HG02938 (cell line): ENCODE measurements around the gene UBE3D.
A peak's percentile ranks its signal among the peaks of the same experiment; 100 is the strongest.

Source experiments
- ATAC-seq: cut with Tn5 transposase; IDR thresholded peaks from one replicate; pipeline ENCODE4 v1.9.1; 2021; ENCODE audit warnings: mild to moderate bottlenecking, moderate library complexity; ENCODE audit not compliant: unreplicated experiment

UBE3D gene, protein sequence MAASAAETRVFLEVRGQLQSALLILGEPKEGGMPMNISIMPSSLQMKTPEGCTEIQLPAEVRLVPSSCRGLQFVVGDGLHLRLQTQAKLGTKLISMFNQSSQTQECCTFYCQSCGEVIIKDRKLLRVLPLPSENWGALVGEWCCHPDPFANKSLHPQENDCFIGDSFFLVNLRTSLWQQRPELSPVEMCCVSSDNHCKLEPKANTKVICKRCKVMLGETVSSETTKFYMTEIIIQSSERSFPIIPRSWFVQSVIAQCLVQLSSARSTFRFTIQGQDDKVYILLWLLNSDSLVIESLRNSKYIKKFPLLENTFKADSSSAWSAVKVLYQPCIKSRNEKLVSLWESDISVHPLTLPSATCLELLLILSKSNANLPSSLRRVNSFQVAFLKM

DNA sequence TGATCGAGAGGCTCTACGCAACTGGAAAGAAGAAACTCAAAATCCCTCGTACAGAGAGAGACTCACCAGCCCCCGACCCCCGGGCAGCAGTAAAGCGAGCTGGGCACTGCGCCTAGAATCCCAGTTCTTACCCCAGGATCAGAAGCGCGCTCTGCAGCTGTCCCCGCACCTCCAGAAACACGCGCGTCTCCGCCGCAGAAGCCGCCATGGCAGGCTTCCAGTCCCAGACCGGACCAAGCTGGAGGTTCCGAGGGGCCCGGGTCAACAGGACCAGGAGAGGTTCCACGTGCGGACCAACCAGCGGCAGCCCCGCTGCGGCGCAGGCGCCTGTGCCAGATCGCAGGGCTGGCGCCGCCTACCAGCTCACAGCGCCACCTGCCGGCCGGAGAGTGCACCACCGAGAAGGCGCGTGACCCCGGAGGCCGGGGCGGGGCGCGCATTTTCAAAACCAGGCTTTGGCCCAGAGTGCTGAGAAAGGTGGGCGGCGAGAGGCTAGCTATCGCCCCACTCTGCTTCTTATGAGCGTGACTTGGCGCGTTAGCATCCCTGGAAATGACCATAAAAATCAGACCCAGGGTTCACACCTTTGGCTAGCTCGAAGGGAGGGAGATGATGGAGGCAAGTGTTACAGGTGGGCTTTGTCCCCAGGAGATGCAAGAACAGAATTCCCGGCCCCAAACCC lies at the start of gene UBE3D:
UBE3D (minus strand) TSS at position 331 of the 682 bp plus-strand sequence; CDS start at position 208, 123 bp downstream.
- ATAC-seq: peak; percentile 45

DNA sequence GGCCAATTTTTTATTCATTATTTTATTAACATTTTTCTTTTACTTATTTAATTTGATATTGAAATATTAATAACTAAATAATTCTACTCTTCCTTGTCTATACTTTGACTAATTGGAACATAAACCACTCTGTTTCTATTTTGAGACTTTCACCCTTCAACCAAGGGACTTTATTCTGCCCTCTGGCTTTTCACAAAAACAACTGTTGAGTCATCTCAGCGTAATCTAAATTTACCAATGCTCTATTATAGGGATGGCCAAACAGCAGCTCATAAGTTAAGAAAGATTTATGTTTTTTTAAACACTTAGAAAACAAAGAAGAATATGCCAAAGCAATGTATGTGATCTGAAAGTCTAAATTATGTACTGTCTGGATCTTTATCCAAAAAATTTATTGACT lies 48.5 kb upstream of the UBE3D start:
- ATAC-seq: no peak

DNA sequence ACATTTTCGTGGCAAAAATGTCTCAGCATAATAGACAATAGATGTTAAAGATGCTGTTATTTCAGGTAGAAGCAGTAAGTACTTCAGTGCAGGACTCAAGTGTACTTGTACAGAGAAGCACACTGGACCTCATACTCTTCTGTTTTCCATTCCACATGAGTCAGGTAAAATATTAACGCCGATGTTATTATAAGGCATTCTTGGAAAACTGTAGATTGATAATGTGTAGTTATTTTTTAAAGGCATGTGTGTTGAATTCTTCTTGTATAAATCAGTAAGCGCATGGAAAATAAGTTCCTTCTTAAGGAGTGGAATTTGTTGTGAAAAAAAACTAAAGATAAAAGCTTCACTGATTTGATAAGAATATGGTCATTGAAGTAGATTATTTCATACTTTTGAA lies 47.6 kb upstream of the UBE3D start:
- ATAC-seq: no peak

DNA sequence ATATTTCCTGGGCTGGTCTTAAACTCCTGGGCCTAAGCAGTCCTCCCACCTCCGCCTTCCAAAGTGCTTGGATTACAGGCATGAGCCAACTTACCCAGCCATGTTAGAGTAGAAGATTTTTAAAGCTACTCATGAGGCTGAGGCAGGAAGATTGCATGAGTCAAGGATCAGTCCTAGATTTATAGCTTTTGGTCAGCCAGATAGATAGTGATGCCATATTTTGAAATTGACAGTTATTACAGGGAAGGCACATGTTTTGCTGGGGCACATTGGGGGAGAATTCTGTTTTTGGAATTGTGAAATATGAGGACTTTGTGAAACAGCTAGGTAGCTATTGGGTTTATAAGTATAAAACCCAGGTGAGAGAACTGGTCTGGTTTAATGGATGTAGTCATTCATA lies 42.7 kb upstream of the UBE3D start:
- no peak for ATAC-seq

DNA sequence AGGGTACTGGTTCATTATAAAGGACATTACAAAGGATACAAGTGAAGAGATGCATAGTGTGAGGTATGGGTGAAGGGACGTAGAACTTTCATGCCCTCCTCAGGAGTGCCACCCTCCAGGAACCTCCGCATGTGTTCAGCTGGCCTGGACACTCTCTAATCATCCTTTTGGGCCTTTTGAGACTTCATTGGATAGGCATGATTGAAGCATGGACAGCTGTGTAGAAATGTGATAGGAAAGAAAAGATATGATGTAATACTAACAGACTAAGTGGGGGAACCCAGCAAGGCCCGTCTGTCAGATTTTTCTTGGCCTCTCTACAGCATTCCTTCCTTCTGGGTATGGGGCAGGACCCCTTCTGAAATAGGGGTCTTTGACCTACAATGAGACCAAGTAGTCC lies 32.9 kb upstream of the UBE3D start:
- no peak for ATAC-seq

DNA sequence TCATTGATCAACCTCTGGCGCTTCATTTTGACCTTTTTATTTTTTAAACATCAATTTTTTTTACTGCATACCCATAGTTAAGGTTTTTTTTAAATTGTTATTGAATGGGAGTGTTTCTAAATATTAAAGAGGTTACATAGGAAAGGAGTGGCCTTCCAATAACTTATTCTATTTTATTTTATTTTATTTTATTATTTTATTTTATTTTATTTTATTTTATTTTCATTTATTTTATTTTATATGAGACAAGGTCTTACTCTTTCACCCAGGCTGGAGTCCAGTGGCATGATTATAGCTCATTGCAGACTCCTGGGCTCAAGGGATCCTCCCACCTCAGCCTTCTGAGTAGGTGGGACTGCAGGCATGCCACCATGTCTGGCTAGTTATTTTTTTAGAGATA lies 32.0 kb upstream of the UBE3D start:
- no peak for ATAC-seq

DNA sequence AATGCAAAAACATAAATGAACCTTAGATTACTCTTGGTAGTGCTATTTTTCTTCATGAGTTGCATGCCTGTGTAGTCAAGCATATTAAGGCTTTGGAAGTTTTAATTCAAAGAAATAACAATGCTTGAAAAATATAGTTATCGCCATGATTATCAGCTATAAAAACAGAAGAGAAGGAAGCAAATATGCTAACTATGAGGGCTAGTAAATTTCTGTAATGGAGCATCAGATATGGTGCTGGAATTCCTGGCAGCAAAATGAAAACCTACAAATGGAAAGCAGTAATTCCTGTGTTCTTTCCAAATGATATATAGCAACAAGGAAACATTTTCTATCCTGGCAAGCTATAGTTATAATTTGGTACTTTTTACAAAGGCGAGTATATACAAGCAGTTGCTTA lies 31.6 kb upstream of the UBE3D start:
- no peak for ATAC-seq

DNA sequence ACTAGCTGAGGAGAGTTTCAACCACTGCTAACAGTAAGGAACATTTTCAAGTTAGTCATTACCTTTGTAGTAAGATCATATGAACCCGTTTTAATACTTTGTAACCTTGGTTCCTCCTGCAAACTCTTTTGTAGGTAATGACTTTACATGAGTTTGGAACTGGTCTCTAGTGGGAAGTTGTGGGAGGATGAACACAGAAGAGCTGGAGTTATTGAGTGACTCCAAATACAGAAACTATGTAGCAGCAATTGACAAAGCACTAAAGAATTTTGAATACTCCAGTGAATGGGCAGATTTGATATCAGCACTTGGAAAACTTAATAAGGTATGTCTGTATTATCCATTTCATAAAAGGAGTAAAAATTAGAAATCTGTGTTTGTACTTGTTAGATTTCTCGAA lies 31.1 kb upstream of the UBE3D start:
- ATAC-seq: no peak

DNA sequence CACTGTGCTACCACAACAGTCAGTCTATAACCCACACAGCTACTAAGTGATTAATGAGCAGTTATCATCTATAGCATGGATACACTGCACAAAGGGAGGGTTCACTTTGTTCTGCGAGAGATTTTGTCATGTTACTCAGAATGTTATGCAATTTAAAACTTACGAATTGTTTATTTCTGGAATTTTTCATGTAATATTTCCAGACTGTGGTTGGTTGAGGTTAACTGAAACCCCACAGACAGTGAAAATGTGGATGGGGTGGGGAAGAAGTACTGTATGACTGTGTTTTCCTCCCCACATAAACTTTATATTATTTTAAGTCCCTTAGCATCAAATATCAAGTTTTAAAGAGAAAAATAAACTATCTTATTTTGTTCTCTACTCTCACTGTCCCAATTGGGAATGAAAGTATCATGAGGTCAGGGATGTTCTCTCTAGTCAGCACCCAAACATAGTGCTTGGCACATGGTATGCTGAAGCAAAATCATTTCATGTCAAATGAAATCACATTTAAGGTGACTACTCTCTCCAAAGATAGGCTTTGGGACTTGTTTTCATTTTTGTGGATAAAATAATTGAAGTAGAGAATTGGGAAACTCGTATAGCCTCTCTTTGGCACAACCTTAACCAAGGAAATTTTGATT lies 27.2 kb upstream of the UBE3D start:
- ATAC-seq: no peak

DNA sequence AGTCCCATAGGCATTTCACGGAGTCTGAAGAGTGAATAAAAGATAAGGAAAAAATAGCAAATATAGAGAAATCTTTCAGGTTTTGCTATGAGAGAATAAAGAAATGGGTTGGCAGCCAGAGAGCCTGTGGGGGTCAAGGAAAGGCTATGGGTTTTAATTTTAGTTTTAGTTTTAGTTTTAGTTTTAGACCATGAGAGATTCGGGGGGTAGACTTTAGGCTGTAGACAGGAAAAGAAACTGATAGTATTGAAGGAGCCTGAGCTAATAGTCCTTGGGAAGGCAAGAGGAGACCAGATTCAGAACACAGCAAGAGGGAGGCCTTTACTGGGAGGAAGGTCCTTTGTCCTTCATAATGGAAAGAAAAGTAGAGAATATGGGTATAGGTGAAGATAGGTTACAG lies 21.1 kb upstream of the UBE3D start:
- peak; percentile 100 for ATAC-seq

DNA sequence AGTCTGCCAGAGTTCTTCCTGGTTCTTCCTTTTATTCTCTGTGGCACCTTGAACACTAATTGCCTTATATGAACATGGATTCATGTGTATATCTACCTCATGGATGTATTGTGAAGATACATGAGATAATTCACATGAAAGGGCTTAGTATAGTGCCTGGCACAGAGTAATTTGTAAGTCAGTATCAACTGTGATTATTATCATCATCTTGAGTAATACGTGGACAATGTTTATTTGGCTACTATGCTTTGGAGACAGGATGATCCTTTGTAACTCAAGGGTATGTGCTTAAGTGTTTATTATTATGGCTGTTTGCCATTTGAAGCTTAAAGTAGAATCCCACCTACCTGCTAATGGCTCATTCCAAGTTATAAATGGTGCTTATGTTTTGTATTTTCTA lies 17.8 kb upstream of the UBE3D start:
- ATAC-seq: no peak

DNA sequence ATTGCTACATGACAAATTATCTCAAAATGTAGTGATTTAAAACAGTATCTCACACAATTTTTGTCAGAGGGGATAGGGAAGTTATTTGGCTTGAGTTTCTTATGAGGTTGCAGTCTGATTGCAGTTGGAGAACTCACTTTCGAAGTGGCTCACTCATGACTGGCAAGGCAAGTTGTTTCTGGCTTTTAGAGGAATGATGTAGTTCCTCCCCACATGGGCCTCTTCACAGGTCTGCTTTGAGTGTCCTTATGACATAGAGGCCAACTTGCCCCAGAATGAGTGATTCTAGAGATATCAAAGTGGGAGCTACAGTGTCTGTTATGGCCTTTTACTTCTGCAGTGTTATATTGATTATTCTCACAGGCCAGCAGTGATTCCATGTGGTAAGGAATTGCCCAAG lies 8.0 kb upstream of the UBE3D start:
- ATAC-seq: no peak

DNA sequence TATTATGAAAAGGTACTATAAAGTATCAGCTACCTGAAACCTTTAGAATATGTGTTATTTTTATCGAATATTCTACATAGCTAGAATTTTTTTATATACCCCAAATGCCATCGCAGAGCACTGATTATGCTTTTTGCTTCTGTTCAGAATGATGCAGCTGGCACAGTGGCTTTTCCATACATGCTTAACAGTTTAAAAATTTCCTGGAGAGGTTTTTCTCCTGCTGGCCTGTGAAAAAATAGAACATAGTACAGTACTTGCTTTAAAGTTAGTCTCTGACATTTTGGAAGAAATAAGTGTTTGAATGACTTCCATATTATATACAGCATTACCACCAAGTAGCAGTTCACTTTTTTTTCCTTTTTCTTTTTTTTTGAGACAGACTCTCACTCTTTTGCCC lies 7.1 kb upstream of the UBE3D start:
- no peak for ATAC-seq

DNA sequence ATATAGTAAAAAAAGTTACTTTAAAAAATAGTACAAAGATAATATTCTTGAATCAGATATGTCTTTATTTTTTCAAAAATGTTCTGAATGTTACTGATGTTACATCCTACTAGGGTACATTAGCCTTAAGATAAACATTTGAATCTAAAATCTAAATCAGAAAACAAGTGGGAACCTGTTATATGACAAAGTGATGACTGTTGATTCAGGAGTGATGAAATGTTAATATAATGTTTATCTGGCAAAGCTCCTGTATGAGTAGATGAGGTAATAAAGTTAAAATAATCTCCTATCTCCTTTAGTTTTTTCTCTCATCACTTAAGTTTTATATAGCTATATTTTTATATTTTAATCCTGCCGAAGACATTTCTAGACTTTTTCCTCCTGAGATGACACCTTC lies 6.1 kb upstream of the UBE3D start:
- ATAC-seq: no peak

DNA sequence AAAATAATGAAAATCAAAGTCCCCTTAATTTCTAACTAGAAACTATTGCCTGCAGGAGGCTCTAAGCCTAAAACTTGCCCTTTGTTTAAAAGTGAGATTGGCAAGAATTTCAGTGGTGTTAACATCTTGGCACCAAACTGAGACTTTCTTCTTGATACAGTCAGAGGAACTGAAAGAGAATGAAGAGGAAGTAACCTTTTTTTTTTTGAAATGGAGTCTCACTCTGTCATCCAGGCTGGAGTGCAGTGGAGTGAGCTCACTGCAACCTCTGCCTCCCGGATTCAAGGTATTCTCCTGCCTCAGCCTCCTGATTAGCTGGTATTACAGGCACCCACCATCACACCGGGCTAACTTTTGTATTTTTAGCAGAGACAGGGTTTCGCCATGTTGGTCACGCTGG lies 5.4 kb upstream of the UBE3D start:
- ATAC-seq: peak; percentile 55

DNA sequence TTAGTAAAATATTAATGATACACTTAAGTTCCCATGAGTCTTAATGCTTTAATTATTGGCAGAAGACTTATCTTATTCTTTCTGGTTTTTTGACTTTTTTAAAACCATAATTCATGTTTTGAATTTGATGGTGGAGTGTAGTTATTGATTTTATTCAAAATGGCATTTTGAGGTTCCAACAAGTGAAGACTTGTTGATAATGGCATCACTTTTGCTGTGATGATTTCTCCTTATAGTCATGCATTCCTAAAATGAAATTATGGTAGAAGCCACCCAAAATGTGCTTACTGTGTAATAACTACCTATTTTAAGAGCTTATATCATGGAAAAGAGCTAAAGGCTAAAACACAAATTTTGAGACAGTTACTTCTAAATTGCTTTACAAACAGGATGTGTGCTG lies 4.0 kb upstream of the UBE3D start:
- no peak for ATAC-seq

DNA sequence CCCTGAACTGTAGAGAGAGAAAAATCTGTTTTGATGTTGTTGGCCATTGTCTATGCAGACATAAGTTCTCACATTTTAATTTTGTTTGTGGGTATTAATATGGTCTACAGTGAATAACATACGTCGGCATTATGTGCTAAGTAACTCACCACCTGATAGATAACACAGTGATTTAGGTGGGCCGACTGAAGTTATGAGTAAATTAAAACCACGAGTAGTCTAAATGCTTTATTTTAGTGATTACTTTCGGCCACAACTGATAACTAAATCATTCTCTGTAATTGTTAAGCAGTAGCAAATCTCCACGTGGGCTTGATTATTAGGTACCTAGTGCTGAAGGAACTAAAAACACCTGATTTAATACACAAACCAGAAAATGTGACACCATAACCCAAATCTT lies 3.0 kb upstream of the UBE3D start:
- ATAC-seq: no peak

DNA sequence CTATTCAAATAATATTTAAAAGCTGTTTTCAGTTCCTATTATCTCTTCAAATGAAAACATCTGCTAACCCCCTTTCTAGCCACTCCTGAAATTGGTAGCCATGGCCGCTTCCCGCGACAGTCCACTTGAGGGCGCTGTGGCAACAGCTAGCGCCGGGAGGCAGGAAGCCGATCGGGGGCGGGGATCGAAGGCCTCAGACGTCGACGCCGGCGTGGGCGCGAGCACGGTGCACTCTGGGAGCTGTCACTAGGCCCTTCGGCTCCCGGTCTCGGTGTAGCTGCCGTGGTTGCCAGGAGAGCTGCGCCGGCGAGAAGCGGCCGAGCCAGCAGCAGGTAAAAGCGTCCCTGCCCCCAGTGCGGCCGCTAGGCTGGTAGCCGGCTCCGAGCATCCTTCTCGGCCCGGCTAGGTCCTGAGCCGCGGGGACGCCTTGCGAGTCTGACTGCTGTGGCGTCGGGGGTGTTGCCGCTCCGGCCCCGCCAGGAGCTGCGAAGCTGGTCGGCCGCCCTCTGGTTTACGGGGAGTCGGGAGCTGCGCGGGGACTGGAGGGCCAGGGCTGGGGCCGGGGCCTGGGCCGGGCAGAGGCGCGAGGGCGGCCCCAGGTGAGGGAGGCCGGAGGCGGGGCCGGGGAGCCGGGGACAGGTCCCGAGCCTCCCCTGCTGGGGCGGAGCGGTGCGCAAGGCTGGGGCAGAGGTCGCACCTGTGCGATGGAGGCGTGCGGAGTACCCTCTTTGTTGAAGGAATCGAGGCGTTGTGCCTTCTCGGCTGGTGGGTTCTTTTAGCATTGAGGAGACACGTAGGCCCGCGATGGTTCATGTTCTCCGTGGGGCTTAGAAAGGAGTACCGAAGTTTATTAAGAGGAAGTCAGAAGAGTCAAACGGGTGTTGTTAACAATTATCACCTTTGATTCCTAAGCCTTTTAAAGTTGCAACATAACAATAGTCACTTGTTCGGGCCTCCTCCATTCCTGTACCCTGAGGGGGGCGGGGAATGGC lies 2.1 kb upstream of the UBE3D start, which contains the start of gene DOP1A:
DOP1A (plus strand) TSS at position 224 of the 992 bp plus-strand sequence. CDS start 29,307 bp downstream, outside the sequence.
- peak; percentile 80 for ATAC-seq

DNA sequence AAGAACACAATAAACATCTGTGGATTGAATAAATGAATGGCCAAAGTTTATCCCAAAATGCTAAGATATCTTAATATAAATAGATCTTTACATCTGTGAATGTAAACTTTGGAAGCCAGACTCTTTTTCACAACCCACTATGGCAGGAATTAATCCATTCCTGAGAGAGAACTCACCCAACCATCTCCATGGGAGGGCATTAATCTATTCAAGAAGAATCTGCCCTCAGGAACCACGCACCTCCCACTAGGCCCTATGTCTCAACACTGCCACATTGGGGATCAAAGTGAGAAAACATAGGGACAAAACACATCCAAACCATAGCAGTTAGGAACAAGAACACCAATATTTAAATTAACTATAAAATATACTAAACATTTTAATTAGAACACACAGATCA lies 3.4 kb downstream of the UBE3D start:
- no peak for ATAC-seq

DNA sequence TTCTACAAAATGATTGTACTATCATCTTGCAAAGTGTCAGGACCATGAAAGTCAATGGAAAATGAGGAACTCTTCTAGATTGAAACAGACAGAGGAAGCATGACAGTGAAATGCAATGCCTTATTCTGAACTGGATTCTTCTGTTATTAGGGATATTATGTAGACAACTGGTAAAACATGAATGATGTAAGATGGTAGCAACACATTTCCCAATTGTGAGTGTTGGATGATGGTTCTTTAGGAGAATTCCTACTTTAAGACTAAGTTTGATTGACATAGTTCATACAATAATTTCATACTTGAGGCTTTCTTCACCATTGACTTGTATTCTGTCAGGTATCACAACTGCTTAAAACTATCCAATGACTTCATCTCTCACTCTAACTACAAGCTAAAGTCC lies 4.5 kb downstream of the UBE3D start:
- no peak for ATAC-seq
